Ovary (tissue), 9 donors: ENCODE measurements around the gene OR10T2. TPM values are rescaled to one million over a fixed set of nuclear protein-coding genes. Genes with fewer than 3 reads are reported as not detected.

Source experiments
- DNase-seq, 5 donors: peaks; one replicate each; pipeline ENCODE4 v3.0.0-alpha.2; 2019 to 2020
- H3K27ac ChIP-seq, 2 donors: fragments of 200-600 bp; one replicate each; pipeline versions ENCODE4 v1.5.1 to v1.8.0; 2019 to 2022
- H3K27me3 ChIP-seq: fragments of 200-600 bp; one replicate; pipeline ENCODE4 v1.8.0; 2022
- H3K36me3 ChIP-seq: fragments of 200-600 bp; sonication (generic); one replicate; pipeline ENCODE4 v1.5.1; 2019
- H3K4me1 ChIP-seq: one replicate; pipeline ENCODE4 v1.8.1; 2013; ENCODE audit warnings: mild to moderate bottlenecking, moderate library complexity; ENCODE audit not compliant: insufficient read depth
- H3K4me3 ChIP-seq: fragments of 200-600 bp; sonication (generic); one replicate; pipeline ENCODE4 v1.5.1; 2017
- H3K9me3 ChIP-seq, 2 donors: fragments of 200-600 bp in 1 of 2; sonication (generic) in 1 of 2; one replicate each; pipeline versions ENCODE4 v1.5.1 to v1.8.1; 2013 to 2019; ENCODE audit warnings: mild to moderate bottlenecking in 1 of 2, moderate library complexity in 1 of 2
- EP300 ChIP-seq: sonication (generic); formaldehyde crosslinking; IDR thresholded peaks from one replicate; pipeline ENCODE4 v1.6.1; 2017; ENCODE audit warnings: antibody characterized with exemption
- POLR2A ChIP-seq: fragments of 450-650 bp; IDR thresholded peaks from one replicate; pipeline ENCODE4 v1.6.1; 2017; ENCODE audit warnings: antibody characterized with exemption, mild to moderate bottlenecking, moderate library complexity
- WGBS, 3 donors: extraction: QIAGEN DNeasy Blood & Tissue Kit in 1 of 3; methylation state at CpG; one replicate each; pipeline versions ENCODE4 v1.1.5 to v1.1.7; 2013 to 2017; 5-methylcytosine and 5-hydroxymethylcytosine counted together
- intact Hi-C, 4 donors: fragments of 100-400 bp; cut with DNase I; formaldehyde crosslinking; loops; one replicate each; pipeline versions ENCODE4 v1.11.0 to v1.15.1; 2022 to 2023
- polyA plus RNA-seq, 2 donors: library from polyadenylated mRNA; stranded (reverse); fragments of 200-250 nt in 1 of 2; fragments of 350-450 nt in 1 of 2; fragmentation: Illumina TruSeq in 1 of 2; extraction: RNeasy Lipid Tissue Mini Kit (QIAGEN cat#74804) in 1 of 2; gene quantifications; one replicate each; pipeline ENCODE4 v1.2.3, GENCODE V29; 2013 to 2014
- total RNA-seq, 7 donors: library from RNA; depleted of rRNA in 2 of 7; stranded (reverse); fragments of >200 nt in 2 of 7; fragmentation: NEBNext Ultra II Directional in 3 of 7; extraction: Animal tissue kit (Norgen Biotek cat#: 25700) in 3 of 7; gene quantifications; one replicate each; pipeline versions ENCODE4 v1.1.0 to v1.2.4, GENCODE V29; 2016 to 2023
- TF ChIP-seq, protein P1 (sequence below), 3 donors: fragments of 450-650 bp in 2 of 3; fragments of 200-600 bp in 1 of 3; IDR thresholded peaks; one replicate each; pipeline versions ENCODE4 v1.5.1 to v1.8.0; 2016 to 2022; ENCODE audit warnings: antibody characterized with exemption in 3 of 3, mild to moderate bottlenecking in 1 of 3
- donor health status: DM: no; HTN: no; CAD: no; lungs with moderate emphysema.
- donor health status: DM: no; HTN: no; CAD: no.
- donor health status: Bipolar disorder and iron deficiency.
- donor health status: DM: yes; HTN: yes; CAD: no.
- donor health status: DM: no; HTN: no; CAD: no.
- donor health status: DM: yes; HTN: yes; CAD: no.

Gene OR10T2
- total and polyA plus RNA-seq, 9 donors, result not detected

DNA sequence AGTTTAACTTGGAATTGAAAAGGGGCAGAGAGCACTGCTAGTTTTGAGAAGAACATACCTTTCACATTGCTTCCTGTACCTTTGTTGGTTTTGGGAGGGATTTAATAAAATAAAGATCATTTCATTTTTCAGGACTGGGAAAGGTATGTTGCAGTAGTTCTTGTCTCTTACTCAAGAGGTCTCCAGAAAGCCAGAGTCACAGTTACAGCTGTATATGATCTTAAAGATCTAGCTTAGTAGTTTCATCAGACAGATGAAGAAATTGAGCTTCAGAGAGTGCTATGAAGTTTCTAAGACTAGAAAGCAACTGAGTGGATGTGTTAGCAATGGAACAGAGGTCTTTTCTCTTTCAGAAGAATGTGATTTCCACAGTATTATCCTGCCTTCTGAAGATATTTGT, 25.8 kb upstream of the OR10T2 start:
- H3K4me3 ChIP-seq, result no peak overlapping the region
- no peaks in the 10 kb centered on the region for H3K27me3 ChIP-seq
- H3K4me1 ChIP-seq, result no peaks in the 10 kb centered on the region
- DNase-seq, result no peak
- H3K27ac ChIP-seq, result no peak overlapping the region
- TF ChIP-seq POLR2A (no peak), EP300 (no peak)
- TF ChIP-seq, protein P1, sequence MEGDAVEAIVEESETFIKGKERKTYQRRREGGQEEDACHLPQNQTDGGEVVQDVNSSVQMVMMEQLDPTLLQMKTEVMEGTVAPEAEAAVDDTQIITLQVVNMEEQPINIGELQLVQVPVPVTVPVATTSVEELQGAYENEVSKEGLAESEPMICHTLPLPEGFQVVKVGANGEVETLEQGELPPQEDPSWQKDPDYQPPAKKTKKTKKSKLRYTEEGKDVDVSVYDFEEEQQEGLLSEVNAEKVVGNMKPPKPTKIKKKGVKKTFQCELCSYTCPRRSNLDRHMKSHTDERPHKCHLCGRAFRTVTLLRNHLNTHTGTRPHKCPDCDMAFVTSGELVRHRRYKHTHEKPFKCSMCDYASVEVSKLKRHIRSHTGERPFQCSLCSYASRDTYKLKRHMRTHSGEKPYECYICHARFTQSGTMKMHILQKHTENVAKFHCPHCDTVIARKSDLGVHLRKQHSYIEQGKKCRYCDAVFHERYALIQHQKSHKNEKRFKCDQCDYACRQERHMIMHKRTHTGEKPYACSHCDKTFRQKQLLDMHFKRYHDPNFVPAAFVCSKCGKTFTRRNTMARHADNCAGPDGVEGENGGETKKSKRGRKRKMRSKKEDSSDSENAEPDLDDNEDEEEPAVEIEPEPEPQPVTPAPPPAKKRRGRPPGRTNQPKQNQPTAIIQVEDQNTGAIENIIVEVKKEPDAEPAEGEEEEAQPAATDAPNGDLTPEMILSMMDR (IDR thresholded peaks at IDR 0.05), result no peak
- H3K9me3 ChIP-seq, result no peaks in the 10 kb centered on the region
- intact Hi-C loops, result no loop called here
- H3K36me3 ChIP-seq, result no peaks in the 10 kb centered on the region

DNA sequence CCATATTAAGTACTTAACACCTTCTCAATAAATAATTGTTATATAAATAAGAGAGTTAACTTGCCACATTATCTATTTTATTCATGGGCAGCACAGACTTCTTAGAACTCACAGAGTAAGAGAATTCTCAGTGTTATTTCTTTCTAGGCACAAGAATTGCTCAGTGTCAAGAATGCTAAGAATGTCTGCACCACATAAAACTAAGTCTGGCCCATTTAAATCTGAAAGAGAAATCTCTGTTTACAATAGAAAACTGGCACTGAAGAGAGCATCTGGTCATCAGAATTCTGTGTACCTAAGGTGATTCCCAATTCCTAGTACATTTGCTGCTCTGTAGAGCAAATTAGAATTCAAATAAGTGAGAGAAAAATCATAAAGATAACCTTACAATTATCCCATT, 22.9 kb upstream of the OR10T2 start:
- intact Hi-C loops, result no loop called here
- Histone ChIP-seq H3K4me3 (no peak overlapping the region), H3K9me3 (no peaks in the 10 kb centered on the region), H3K27ac (no peak overlapping the region), H3K4me1 (no peaks in the 10 kb centered on the region), H3K36me3 (no peaks in the 10 kb centered on the region), H3K27me3 (no peaks in the 10 kb centered on the region)
- DNase-seq, result no peak
- no peak for TF ChIP-seq POLR2A
- TF ChIP-seq, protein P1 (IDR thresholded peaks at IDR 0.05), result no peak
- TF ChIP-seq EP300, result no peak

GRCh38 chr1:158417586-158417985, 18.3 kb upstream of the OR10T2 start:
- H3K27me3 ChIP-seq, result no peaks in the 10 kb centered on the region
- no peaks in the 10 kb centered on the region for H3K4me1 ChIP-seq
- TF ChIP-seq POLR2A, result no peak
- TF ChIP-seq EP300, result no peak
- TF ChIP-seq, protein P1 (IDR thresholded peaks at IDR 0.05), result no peak
- DNase-seq, result no peak
- H3K4me3 ChIP-seq, result no peak overlapping the region
- H3K36me3 ChIP-seq, result no peaks in the 10 kb centered on the region
- intact Hi-C loops, result no loop called here
- H3K9me3 ChIP-seq, result no peaks in the 10 kb centered on the region
- no peak overlapping the region for H3K27ac ChIP-seq

GRCh38 chr1:158414651-158415345, 15.5 kb upstream of the OR10T2 start:
- TF ChIP-seq EP300 (no peak), POLR2A (no peak)
- TF ChIP-seq, protein P1 (IDR thresholded peaks at IDR 0.05), result no peak
- Histone ChIP-seq H3K27ac (no peak overlapping the region), H3K27me3 (no peaks in the 10 kb centered on the region), H3K4me1 (no peaks in the 10 kb centered on the region), H3K4me3 (no peak overlapping the region), H3K9me3 (no peaks in the 10 kb centered on the region), H3K36me3 (no peaks in the 10 kb centered on the region)
- WGBS, 3 donors, result 67 to 71% (median 67%) methylated on average over 4 of the region's 4 CpGs
- DNase-seq, result no peak
- intact Hi-C loops, result no loop called here
